Stimulated activated CD4-positive, alpha-beta T cell treated with anti-CD3 and anti-CD28 coated beads, Interleukin-1b, Interleukin-23, amount 100 ng/mL, for 1 hour (primary cell): ENCODE data around the gene STIP1.

Experiments used
- DNase-seq, 2 donors: peaks; one replicate each; pipeline ENCODE4 v3.0.0-alpha.2; 2020; ENCODE audit warnings: low read depth in 2 of 2

STIP1 gene

GRCh38 chr11:64185693-64186491 lies at the start of gene STIP1:
TSS of gene STIP1 (plus strand) at chr11:64186171. CDS start at chr11:64186262, 91 bp downstream.
- peak; percentile 91 to 98 for DNase-seq

GRCh38 chr11:64136765-64137441 lies 49.1 kb upstream of the STIP1 start:
- no peak for DNase-seq

DNA sequence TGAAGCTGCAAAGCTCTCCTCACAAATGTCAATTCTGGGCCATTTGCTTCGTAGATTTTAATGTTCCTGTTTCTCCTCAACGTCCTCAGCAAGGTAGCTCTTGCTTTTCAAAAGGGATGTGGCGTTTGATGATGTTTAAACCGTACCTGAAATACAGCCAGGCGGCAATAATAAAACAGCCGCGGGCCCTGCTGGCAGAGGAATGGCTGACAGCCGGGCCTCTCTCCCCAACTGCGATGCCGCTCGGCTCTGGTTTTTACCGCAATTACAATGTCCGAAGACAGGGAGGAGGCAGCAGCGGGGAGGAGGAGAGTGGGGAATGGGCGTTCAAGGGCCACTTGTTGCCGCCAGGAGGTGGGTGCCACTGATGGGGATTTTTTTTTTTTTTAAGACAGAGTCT lies 47.6 kb upstream of the STIP1 start:
- no peak for DNase-seq

DNA sequence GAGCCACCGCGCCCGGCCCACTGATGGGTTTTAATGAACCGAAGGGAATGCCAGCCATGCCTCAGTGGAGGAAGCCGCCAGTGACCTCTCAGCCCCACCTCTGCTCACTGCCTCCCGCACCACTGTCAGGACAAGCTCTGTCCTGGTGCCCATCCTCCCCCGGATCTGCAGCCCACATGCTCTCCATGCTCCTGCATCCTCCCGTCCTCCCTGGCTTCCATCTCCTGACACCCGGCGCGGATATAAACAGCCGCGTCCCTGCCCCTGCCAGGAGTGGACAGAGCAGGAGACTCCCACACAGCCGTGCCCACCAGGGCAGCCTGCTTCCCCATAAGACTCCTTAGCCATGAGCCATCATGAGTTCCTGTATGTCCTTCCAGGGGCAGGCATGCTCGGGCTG lies 46.9 kb upstream of the STIP1 start:
- no peak for DNase-seq

- no peak for DNase-seq
Observed at GRCh38 chr11:64140082-64140481, 45.9 kb upstream of the STIP1 start.

DNA sequence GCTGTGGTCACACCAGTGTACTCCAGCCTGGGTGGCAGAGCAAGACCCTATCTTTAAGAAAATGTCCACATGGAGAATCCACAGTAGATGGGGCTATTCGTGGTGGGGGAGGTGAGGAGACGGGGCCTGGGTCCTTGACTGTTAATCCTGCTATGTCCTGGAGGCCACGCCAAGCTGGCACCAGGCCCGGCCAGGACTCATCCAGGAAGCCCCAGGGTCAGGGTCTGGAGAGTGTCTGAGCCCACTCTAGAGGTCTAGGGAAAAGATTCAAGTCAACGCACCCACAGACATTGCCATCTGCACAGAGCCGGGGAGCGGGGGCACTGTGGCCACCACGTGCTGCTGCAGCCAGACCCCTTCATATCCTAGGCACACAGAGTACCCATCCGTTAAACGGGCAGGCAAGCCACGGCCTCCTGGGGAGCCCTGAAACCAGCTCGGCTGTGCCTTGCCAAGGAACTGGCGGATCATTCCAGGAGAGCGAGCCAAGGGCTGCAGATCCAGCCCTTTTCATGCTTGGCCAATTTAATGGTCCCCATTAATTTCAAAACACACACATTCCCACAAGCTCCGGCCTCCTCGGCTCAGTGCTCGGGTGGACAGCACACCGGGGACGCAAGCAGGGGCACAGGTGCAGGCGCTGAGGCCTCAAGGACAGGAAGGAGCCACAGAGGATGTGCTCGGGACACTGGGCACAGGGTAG lies 44.7 kb upstream of the STIP1 start:
- DNase-seq, result no peak

DNA sequence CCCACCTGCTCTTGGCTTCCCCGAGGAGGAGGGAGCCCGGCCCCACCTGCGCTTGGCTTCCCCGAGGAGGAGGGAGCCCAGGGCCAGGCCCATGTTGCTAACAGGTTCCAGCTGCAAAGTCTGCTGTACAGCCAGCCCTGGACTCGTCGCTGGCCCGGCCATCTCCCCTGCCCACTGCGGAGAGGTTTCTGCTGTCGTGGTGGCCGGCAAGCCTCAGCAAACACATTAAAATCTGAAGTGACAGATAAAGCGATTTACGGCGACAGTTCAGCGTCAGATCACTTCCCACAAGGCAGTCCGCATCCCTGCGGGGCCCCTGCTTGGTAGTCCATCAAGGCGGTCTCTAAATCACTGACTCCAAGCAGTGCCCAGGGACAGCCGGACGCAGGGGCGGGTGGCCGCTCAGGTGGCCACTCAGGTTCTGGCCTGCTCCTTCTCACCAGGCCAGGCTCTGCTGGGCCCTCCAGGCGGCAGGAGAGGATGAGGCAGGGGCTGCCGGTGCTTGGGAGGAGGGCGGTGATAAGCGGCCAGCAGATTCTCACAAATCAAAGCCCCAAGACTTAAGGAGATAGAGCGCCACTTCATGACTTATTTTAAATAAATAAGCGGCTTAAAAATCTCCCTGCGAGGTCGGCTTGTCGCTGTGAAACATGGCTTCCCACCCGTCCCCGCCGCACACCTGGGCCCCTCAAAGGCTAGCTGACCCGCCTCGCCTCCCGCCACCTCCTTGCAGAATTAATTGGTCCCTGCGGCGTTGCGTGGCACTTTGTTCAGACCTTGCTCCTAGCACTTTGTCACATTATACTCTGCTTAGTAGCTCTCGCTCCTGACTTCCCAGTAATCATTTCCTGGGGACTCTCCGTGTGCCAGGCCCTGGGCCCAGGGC lies 41.1 kb upstream of the STIP1 start:
- no peak for DNase-seq

DNA sequence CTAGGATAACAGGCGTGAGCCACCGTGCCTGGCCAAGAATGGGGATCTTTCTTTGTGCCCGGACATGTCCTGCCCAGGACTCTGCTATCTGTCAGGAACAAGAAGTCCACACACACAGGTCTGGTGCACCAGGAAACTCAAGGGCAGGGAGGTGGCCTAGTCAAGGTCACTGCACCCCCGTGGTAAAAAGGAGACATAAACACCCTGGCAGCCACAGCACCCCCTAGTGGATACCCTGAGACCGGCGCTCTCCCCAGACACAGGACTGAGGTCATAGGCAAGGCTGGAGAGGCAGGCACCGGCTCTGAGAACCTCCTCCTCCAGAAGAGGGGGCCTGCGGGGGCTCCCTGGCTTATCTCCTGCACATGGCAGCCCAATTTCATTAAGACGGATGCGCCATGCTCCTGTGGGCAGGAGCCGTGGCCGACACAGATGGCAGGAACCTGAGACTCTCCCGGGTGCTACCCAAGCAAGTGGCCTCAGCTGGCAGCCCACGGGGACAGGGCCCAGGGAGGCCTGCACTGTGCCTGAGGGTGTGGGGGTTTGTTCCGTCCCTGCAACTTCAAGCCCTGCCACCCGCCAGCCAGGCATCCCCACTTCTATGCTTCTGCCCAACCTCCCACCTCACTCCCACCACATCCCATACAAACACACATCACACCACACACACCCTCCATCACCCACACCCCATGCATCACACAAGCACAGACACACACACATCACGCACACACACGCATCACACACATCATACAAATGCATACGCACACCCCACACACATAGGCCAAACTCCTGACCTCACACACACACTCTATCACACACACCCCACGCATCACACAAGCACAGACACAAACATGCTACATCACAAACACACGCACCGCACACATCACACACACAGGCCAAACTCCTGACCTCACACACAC lies 39.7 kb upstream of the STIP1 start:
- peak; percentile 9 to 36 for DNase-seq

- DNase-seq, result peak; percentile 38 to 58
Observed at GRCh38 chr11:64148226-64148916, 37.6 kb upstream of the STIP1 start.

DNA sequence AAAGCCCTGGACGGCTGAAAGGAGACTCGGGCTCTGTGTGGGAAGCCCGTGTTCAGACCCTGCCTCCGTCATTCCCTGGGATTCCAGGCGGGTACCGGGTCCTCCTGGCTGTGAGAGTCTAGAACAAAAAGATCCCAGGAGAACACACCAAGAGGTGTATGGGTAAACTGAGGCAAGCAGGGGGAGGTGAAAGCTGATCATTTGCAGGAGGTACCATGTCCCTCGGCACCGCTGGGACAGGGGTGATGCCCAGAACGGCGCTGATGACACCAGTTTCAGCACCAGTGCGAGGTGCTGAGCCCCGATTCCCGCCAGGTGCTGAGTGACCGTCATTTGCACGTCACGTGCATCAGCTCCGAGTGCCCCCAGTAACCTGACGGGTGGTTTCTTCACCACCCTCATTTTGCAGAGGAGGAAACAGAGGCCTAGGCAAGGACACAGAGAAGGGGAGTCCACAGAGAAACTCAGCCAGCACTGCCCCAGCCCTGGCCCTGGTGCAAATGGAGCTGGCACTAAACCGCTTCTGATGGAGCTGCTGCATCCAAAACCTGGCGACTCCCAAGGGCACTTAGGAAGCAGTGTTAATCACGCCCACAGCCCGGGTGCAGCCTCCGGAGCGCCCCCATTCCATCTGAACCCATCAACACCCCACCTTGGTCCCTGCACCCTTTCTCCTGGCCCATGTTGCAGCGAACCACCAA lies 36.9 kb upstream of the STIP1 start:
- no peak for DNase-seq

GRCh38 chr11:64150051-64150450 lies 35.9 kb upstream of the STIP1 start:
- DNase-seq, result no peak

- DNase-seq, result no peak
Observed at GRCh38 chr11:64150481-64151239, 35.3 kb upstream of the STIP1 start.

DNA sequence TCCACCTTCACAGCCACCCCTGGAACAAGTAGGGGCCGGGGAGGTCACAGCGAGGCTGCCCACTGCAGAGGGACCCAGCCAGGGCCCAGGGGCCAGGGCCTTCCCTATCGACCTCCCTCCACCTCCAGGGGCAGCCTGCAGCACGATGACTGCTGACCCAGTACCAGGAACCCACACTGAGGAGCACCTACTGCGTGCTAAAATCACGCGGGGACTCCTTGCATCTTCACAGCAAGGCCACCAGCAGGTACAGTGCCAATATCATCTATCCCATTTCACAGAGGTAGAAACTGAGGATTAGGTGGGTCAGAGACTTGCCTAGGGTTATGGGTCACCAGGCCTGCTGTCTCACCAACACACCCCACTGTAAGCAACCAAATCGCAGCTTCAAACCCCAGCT lies 34.6 kb upstream of the STIP1 start:
- DNase-seq, result no peak

- peak; percentile 23 to 62 for DNase-seq
Observed at GRCh38 chr11:64152841-64153691, 32.9 kb upstream of the STIP1 start.

- DNase-seq, result no peak
Observed at GRCh38 chr11:64153812-64154211, 32.2 kb upstream of the STIP1 start.

DNA sequence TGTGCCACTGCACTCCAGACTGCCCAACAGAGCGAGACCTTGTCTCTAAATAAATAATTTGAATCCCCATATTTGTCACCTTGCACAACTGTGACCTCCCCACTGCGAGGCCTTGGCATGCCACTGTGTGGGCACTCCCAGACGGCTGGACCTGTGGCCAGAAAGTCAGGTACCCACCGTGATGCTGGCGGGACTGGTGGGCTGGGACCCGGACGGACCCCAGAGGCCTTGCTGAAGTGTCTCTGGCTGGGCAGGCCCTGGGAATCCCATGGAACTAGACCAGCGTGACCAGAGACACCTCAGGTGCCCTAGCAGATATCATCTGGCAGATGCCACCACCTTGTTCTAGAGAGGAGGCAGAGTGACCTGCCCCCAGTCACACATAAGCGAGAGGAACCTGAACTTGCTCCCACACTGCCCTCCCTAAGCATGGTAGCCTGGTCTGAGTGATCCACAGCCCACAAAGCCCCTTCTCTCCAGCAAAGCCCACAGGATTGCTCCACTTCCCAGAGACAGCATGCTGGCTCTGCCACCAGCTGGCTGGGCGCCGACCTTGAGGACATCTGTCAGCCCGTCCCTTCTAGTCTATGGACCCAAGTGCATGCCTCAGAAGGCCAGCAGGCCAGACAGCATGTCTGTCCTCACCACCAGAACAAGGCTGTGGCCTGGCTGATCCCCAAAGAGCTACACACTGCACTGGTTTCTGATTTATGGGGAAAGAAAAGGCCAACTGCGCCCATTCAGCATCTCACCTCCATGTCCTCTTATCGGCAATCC lies 29.5 kb upstream of the STIP1 start:
- no peak for DNase-seq
